ENCODE data around the gene LIN7A.

LIN7A gene

GRCh38 chr12:80847575-80847974, 90.2 kb downstream of the LIN7A start:
- Histone ChIP-seq H3K4me3 (ENCODE audit: low read length) (no peak overlapping the region), H3K4me1 (ENCODE audit: control insufficient read depth, insufficient read depth, low read length) (no peaks in the 10 kb centered on the region), H3K9me3 (ENCODE audit: control insufficient read depth, low read length) (no peaks in the 10 kb centered on the region), H3K9ac (ENCODE audit: low read length) (no peak overlapping the region), H3K36me3 (ENCODE audit: control insufficient read depth, insufficient read depth, low read length) (no peaks in the 10 kb centered on the region), H3K27me3 (ENCODE audit: control insufficient read depth, insufficient read depth, low read length) (no peaks in the 10 kb centered on the region)

- Histone ChIP-seq H3K4me1 (ENCODE audit: control insufficient read depth, insufficient read depth, low read length) (no peaks in the 10 kb centered on the region), H3K4me3 (ENCODE audit: low read length) (no peak overlapping the region), H3K9ac (ENCODE audit: low read length) (no peak overlapping the region), H3K27me3 (ENCODE audit: control insufficient read depth, insufficient read depth, low read length) (no peaks in the 10 kb centered on the region), H3K9me3 (ENCODE audit: control insufficient read depth, low read length) (no peaks in the 10 kb centered on the region), H3K36me3 (ENCODE audit: control insufficient read depth, insufficient read depth, low read length) (no peaks in the 10 kb centered on the region)
These were observed 90.8 kb downstream of the LIN7A start for GRCh38 chr12:80846952-80847351.

GRCh38 chr12:80845639-80846038, 92.1 kb downstream of the LIN7A start:
- no peaks in the 10 kb centered on the region for H3K27me3 ChIP-seq (ENCODE audit: control insufficient read depth, insufficient read depth, low read length)
- H3K9me3 ChIP-seq (ENCODE audit: control insufficient read depth, low read length) = no peaks in the 10 kb centered on the region
- H3K4me3 ChIP-seq (ENCODE audit: low read length) = no peak overlapping the region
- no peaks in the 10 kb centered on the region for H3K4me1 ChIP-seq (ENCODE audit: control insufficient read depth, insufficient read depth, low read length)
- H3K9ac ChIP-seq (ENCODE audit: low read length) = no peak overlapping the region
- H3K36me3 ChIP-seq (ENCODE audit: control insufficient read depth, insufficient read depth, low read length) = no peaks in the 10 kb centered on the region

- no peaks in the 10 kb centered on the region for H3K36me3 ChIP-seq (ENCODE audit: control insufficient read depth, insufficient read depth, low read length)
- no peaks in the 10 kb centered on the region for H3K4me1 ChIP-seq (ENCODE audit: control insufficient read depth, insufficient read depth, low read length)
- H3K27me3 ChIP-seq (ENCODE audit: control insufficient read depth, insufficient read depth, low read length) = no peaks in the 10 kb centered on the region
- no peaks in the 10 kb centered on the region for H3K9me3 ChIP-seq (ENCODE audit: control insufficient read depth, low read length)
- no peak overlapping the region for H3K9ac ChIP-seq (ENCODE audit: low read length)
- H3K4me3 ChIP-seq (ENCODE audit: low read length) = no peak overlapping the region
These were observed 93.8 kb downstream of the LIN7A start for GRCh38 chr12:80843969-80844368.

- no peaks in the 10 kb centered on the region for H3K27me3 ChIP-seq (ENCODE audit: control insufficient read depth, insufficient read depth, low read length)
- H3K4me3 ChIP-seq (ENCODE audit: low read length) = no peak overlapping the region
- H3K4me1 ChIP-seq (ENCODE audit: control insufficient read depth, insufficient read depth, low read length) = no peaks in the 10 kb centered on the region
- no peaks in the 10 kb centered on the region for H3K9me3 ChIP-seq (ENCODE audit: control insufficient read depth, low read length)
- no peaks in the 10 kb centered on the region for H3K36me3 ChIP-seq (ENCODE audit: control insufficient read depth, insufficient read depth, low read length)
- no peak overlapping the region for H3K9ac ChIP-seq (ENCODE audit: low read length)
These were observed 99.0 kb downstream of the LIN7A start for GRCh38 chr12:80838708-80839107.

- no peak overlapping the region for H3K4me3 ChIP-seq (ENCODE audit: low read length)
- H3K9ac ChIP-seq (ENCODE audit: low read length) = no peak overlapping the region
- H3K27me3 ChIP-seq (ENCODE audit: control insufficient read depth, insufficient read depth, low read length) = no peaks in the 10 kb centered on the region
- H3K36me3 ChIP-seq (ENCODE audit: control insufficient read depth, insufficient read depth, low read length) = no peaks in the 10 kb centered on the region
- H3K4me1 ChIP-seq (ENCODE audit: control insufficient read depth, insufficient read depth, low read length) = no peaks in the 10 kb centered on the region
- H3K9me3 ChIP-seq (ENCODE audit: control insufficient read depth, low read length) = no peaks in the 10 kb centered on the region
These were observed 99.6 kb downstream of the LIN7A start for GRCh38 chr12:80838024-80838658.

GRCh38 chr12:80837342-80837978, 100.3 kb downstream of the LIN7A start:
- Histone ChIP-seq H3K4me1 (ENCODE audit: control insufficient read depth, insufficient read depth, low read length) (no peaks in the 10 kb centered on the region), H3K9me3 (ENCODE audit: control insufficient read depth, low read length) (no peaks in the 10 kb centered on the region), H3K9ac (ENCODE audit: low read length) (no peak overlapping the region), H3K27me3 (ENCODE audit: control insufficient read depth, insufficient read depth, low read length) (no peaks in the 10 kb centered on the region), H3K4me3 (ENCODE audit: low read length) (no peak overlapping the region), H3K36me3 (ENCODE audit: control insufficient read depth, insufficient read depth, low read length) (no peaks in the 10 kb centered on the region)

GRCh38 chr12:80834724-80835123, 103.0 kb downstream of the LIN7A start:
- H3K27me3 ChIP-seq (ENCODE audit: control insufficient read depth, insufficient read depth, low read length) = no peaks in the 10 kb centered on the region
- no peak overlapping the region for H3K4me3 ChIP-seq (ENCODE audit: low read length)
- H3K4me1 ChIP-seq (ENCODE audit: control insufficient read depth, insufficient read depth, low read length) = no peaks in the 10 kb centered on the region

GRCh38 chr12:80830533-80831088, 107.1 kb downstream of the LIN7A start:
- Histone ChIP-seq H3K4me3 (ENCODE audit: low read length) (no peak overlapping the region), H3K36me3 (ENCODE audit: control insufficient read depth, insufficient read depth, low read length) (no peaks in the 10 kb centered on the region), H3K27me3 (ENCODE audit: control insufficient read depth, insufficient read depth, low read length) (no peaks in the 10 kb centered on the region), H3K9ac (ENCODE audit: low read length) (no peak overlapping the region), H3K9me3 (ENCODE audit: control insufficient read depth, low read length) (no peaks in the 10 kb centered on the region), H3K4me1 (ENCODE audit: control insufficient read depth, insufficient read depth, low read length) (no peaks in the 10 kb centered on the region)

More at GRCh38 chr12:80834724-80835123, 103.0 kb downstream of the LIN7A start:
- Histone ChIP-seq H3K9ac (ENCODE audit: low read length) (no peak overlapping the region), H3K36me3 (ENCODE audit: control insufficient read depth, insufficient read depth, low read length) (no peaks in the 10 kb centered on the region), H3K9me3 (ENCODE audit: control insufficient read depth, low read length) (no peaks in the 10 kb centered on the region)

GRCh38 chr12:80829767-80830166, 108.0 kb downstream of the LIN7A start:
- H3K4me3 ChIP-seq (ENCODE audit: low read length) = no peak overlapping the region
- no peaks in the 10 kb centered on the region for H3K27me3 ChIP-seq (ENCODE audit: control insufficient read depth, insufficient read depth, low read length)
- no peaks in the 10 kb centered on the region for H3K4me1 ChIP-seq (ENCODE audit: control insufficient read depth, insufficient read depth, low read length)
- H3K36me3 ChIP-seq (ENCODE audit: control insufficient read depth, insufficient read depth, low read length) = no peaks in the 10 kb centered on the region
- no peak overlapping the region for H3K9ac ChIP-seq (ENCODE audit: low read length)
- no peaks in the 10 kb centered on the region for H3K9me3 ChIP-seq (ENCODE audit: control insufficient read depth, low read length)

GRCh38 chr12:80825506-80825905, 112.2 kb downstream of the LIN7A start:
- Histone ChIP-seq H3K9ac (ENCODE audit: low read length) (no peak overlapping the region), H3K36me3 (ENCODE audit: control insufficient read depth, insufficient read depth, low read length) (no peaks in the 10 kb centered on the region), H3K4me3 (ENCODE audit: low read length) (no peak overlapping the region), H3K4me1 (ENCODE audit: control insufficient read depth, insufficient read depth, low read length) (no peaks in the 10 kb centered on the region), H3K27me3 (ENCODE audit: control insufficient read depth, insufficient read depth, low read length) (no peaks in the 10 kb centered on the region), H3K9me3 (ENCODE audit: control insufficient read depth, low read length) (no peaks in the 10 kb centered on the region)

- H3K4me1 ChIP-seq (ENCODE audit: control insufficient read depth, insufficient read depth, low read length) = no peaks in the 10 kb centered on the region
- no peak overlapping the region for H3K9ac ChIP-seq (ENCODE audit: low read length)
- no peaks in the 10 kb centered on the region for H3K36me3 ChIP-seq (ENCODE audit: control insufficient read depth, insufficient read depth, low read length)
- no peaks in the 10 kb centered on the region for H3K27me3 ChIP-seq (ENCODE audit: control insufficient read depth, insufficient read depth, low read length)
- H3K4me3 ChIP-seq (ENCODE audit: low read length) = no peak overlapping the region
- H3K9me3 ChIP-seq (ENCODE audit: control insufficient read depth, low read length) = no peaks in the 10 kb centered on the region
These were observed 114.3 kb downstream of the LIN7A start for GRCh38 chr12:80823393-80823792.

All from mucosa of stomach (tissue), 1 donor.